RPMI7951 (cell line): ENCODE results near the gene DYNLRB1. TPM values are rescaled to one million over a fixed set of nuclear protein-coding genes. Genes with fewer than 3 reads are reported as not detected.
"Not testable (repeated sequence)": the region's sequence is repeated elsewhere in the genome, so short reads cannot be mapped to it uniquely, and the experiment has no call there.

Experiments
- DNase-seq: peaks from one replicate; pipeline ENCODE4 v3.0.0-alpha.2; 2012; ENCODE audit warnings: low read depth
- total RNA-seq: library from RNA; depleted of rRNA; stranded (reverse); fragments of >200 nt; shearing (Covaris generic); gene quantifications from 2 replicates; pipeline ENCODE4 v1.2.3, GENCODE V29; 2014

Gene DYNLRB1
- total RNA-seq, 1 experiment from 2014 or later: 346 TPM

- no peak for DNase-seq
Measured at GRCh38 chr20:34511891-34512265, 4.3 kb upstream of the DYNLRB1 start.

- no peak for DNase-seq
Measured at GRCh38 chr20:34512266-34512954, 3.8 kb upstream of the DYNLRB1 start.

- peak; percentile 21 for DNase-seq
Measured at GRCh38 chr20:34512955-34513419, 3.2 kb upstream of the DYNLRB1 start.

- DNase-seq: not testable (repeated sequence)
Measured at GRCh38 chr20:34514034-34514433, 2.2 kb upstream of the DYNLRB1 start.

- no peak for DNase-seq
Measured at GRCh38 chr20:34514897-34515483, 1.2 kb upstream of the DYNLRB1 start.

- DNase-seq: peak; percentile 64
Measured at GRCh38 chr20:34515484-34516246, 557 bp upstream of the DYNLRB1 start.

GRCh38 chr20:34517114-34517505 lies 888 bp downstream of the DYNLRB1 start:
- no peak for DNase-seq

- not testable (repeated sequence) for DNase-seq
Measured at GRCh38 chr20:34518863-34519262, 2.6 kb downstream of the DYNLRB1 start.

- not testable (repeated sequence) for DNase-seq
Measured at GRCh38 chr20:34519841-34520240, 3.6 kb downstream of the DYNLRB1 start.

GRCh38 chr20:34522969-34523871 lies 7.0 kb downstream of the DYNLRB1 start:
- DNase-seq: peak; percentile 90

- no peak for DNase-seq
Measured at GRCh38 chr20:34524426-34524825, 8.2 kb downstream of the DYNLRB1 start.

GRCh38 chr20:34525342-34525708 lies 9.1 kb downstream of the DYNLRB1 start:
- no peak for DNase-seq

GRCh38 chr20:34525709-34526416 lies 9.6 kb downstream of the DYNLRB1 start:
- peak; percentile 100 for DNase-seq

- no peak for DNase-seq
Measured at GRCh38 chr20:34526466-34526865, 10.2 kb downstream of the DYNLRB1 start.

- no peak for DNase-seq
Measured at GRCh38 chr20:34527016-34527415, 10.8 kb downstream of the DYNLRB1 start.

- DNase-seq: no peak
Measured at GRCh38 chr20:34528921-34529297, 12.7 kb downstream of the DYNLRB1 start.

GRCh38 chr20:34529742-34530141 lies 13.5 kb downstream of the DYNLRB1 start:
- no peak for DNase-seq

GRCh38 chr20:34530342-34530741 lies 14.1 kb downstream of the DYNLRB1 start:
- no peak for DNase-seq

- DNase-seq: no peak
Measured at GRCh38 chr20:34531608-34532265, 15.5 kb downstream of the DYNLRB1 start.

- DNase-seq: no peak
Measured at GRCh38 chr20:34532320-34532719, 16.1 kb downstream of the DYNLRB1 start.

- no peak for DNase-seq
Measured at GRCh38 chr20:34532756-34533155, 16.5 kb downstream of the DYNLRB1 start.
